ENCODE measurements around the gene RPTOR. TPM values are rescaled to one million over a fixed set of nuclear protein-coding genes. Genes with fewer than 3 reads are reported as not detected.
A peak's percentile ranks its signal among the peaks of the same experiment; 100 is the strongest.

The RPTOR gene
- total RNA-seq, 1 experiment from 2014 or later, result 25.1 TPM

DNA sequence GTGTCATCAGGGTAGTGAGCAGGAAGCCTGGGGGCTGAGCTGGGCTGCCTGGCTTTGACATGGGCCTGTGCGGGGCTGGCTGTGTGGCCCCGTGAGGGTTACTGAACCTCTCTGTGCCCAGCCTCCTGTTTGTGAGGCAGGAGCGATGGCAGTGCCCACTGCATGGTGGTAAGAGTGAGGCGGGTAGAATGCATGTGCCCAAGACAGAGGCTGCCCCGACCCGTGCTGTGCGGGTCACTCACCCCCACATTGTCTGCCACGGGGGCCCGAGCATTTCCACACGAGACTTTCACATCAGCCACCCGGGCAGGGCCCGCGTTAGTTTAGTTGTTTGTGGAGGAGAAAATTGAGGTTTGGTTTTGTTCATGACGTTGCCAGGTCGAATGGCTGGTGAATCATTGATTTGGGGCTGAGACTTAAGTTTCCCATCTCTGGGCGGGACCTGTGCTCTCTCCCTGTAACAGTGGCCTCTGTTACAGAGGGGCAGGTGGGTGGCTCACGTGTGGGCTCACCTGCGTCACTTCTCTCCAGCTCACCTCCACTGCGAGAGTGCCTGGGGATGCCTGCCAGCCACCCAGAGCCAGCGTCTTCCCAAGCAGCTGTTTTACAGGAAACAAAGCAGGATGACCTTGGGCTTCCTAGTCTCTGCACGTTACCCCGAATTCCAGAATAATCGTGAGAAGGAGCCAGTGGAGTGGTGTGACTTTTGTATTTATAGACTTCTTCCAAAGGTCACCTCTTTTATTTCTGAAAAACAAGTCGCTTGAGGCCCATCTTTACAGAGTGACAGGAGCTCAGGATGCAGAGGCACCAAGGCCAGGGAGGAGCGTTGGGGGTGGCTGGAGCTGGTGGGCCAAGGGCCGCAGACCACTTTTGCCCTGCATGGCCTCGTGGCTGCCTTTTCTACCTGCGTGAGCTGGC, 150.6 kb downstream of the RPTOR start:
- H2BK5ac ChIP-seq (ENCODE audit: insufficient read length, low read length), result no peak overlapping the region
- H4K91ac ChIP-seq (ENCODE audit: insufficient read length, low read depth, low read length), result no peak overlapping the region
- H3K56ac ChIP-seq (ENCODE audit: insufficient read length, low read depth, low read length), result no peak overlapping the region
- no peak overlapping the region for H2BK15ac ChIP-seq (ENCODE audit: low read depth, low read length)
- Mint-ChIP-seq H3K27me3 (ENCODE audit: low read depth) (no peaks in the 10 kb centered on the region), H3K9me3 (peaks cover 6 to 9% of the 10 kb centered on the region in 2 experiments), H3K36me3 (ENCODE audit: insufficient read depth in 1 of 3, low read depth in 3 of 3) (peaks cover 5 to 7% (median 6%) of the 10 kb centered on the region in 3 experiments), H3K4me3 (no peak overlapping the region), H3K27ac (peak overlapping the region; percentile 16 to 96 (median 54); a peak in 4 of 7 replicates), H3K4me1 (peaks cover 55 to 59% of the 10 kb centered on the region in 2 experiments)
- TF ChIP-seq, protein P1, sequence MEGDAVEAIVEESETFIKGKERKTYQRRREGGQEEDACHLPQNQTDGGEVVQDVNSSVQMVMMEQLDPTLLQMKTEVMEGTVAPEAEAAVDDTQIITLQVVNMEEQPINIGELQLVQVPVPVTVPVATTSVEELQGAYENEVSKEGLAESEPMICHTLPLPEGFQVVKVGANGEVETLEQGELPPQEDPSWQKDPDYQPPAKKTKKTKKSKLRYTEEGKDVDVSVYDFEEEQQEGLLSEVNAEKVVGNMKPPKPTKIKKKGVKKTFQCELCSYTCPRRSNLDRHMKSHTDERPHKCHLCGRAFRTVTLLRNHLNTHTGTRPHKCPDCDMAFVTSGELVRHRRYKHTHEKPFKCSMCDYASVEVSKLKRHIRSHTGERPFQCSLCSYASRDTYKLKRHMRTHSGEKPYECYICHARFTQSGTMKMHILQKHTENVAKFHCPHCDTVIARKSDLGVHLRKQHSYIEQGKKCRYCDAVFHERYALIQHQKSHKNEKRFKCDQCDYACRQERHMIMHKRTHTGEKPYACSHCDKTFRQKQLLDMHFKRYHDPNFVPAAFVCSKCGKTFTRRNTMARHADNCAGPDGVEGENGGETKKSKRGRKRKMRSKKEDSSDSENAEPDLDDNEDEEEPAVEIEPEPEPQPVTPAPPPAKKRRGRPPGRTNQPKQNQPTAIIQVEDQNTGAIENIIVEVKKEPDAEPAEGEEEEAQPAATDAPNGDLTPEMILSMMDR (conservative IDR thresholded peaks at IDR 0.05), result no peak
- no peak overlapping the region for H2BK12ac ChIP-seq (ENCODE audit: insufficient read length, low read depth, low read length)
- no peaks in the 10 kb centered on the region; the same call in 1 of the 2 replicates for H3K4me1 ChIP-seq (ENCODE audit: insufficient read depth, low read length)
- DNase-seq, result no peak
- peak overlapping the region; percentile 64 for H3K14ac ChIP-seq (ENCODE audit: insufficient read depth, low read length)
- H3K9ac ChIP-seq (ENCODE audit: extremely low read depth, insufficient read length, low read length), result no peak overlapping the region
- H2BK120ac ChIP-seq (ENCODE audit: low read depth, low read length, poor library complexity, severe bottlenecking), result no peak overlapping the region
- no peak overlapping the region for H3K23ac ChIP-seq (ENCODE audit: insufficient read length, low read depth, low read length)
- peak overlapping the region; percentile 3 for H3K18ac ChIP-seq (ENCODE audit: insufficient read length, low read depth, low read length)
- H3K27me3 ChIP-seq (ENCODE audit: insufficient read depth, low read length), result no peaks in the 10 kb centered on the region
- H4K5ac ChIP-seq (ENCODE audit: insufficient read length, low read depth, low read length), result no peak overlapping the region
- H3K79me1 ChIP-seq (ENCODE audit: insufficient read depth, low read depth, low read length, poor library complexity, severe bottlenecking), result no peaks in the 10 kb centered on the region
- peaks cover 4% of the 10 kb centered on the region; the same call in 1 of the 2 replicates for H3K79me2 ChIP-seq (ENCODE audit: insufficient read depth, low read length)
- H3K27ac ChIP-seq (ENCODE audit: insufficient read length, low read depth, low read length), result no peak overlapping the region
- H3T11ph ChIP-seq (ENCODE audit: low read length), result no peak overlapping the region
- no peak overlapping the region for H2BK20ac ChIP-seq (ENCODE audit: low read depth, low read length, poor library complexity, severe bottlenecking)
- peaks cover 2% of the 10 kb centered on the region for H4K20me1 ChIP-seq (ENCODE audit: control insufficient read depth, insufficient read depth, insufficient read length)
- H3K23me2 ChIP-seq (ENCODE audit: insufficient read length, low read depth, low read length, poor library complexity, severe bottlenecking), result no peaks in the 10 kb centered on the region
- H2AFZ ChIP-seq (ENCODE audit: low read length), result no peak overlapping the region
- no peak overlapping the region for H2AK5ac ChIP-seq (ENCODE audit: insufficient read length, low read length)
- H3K4me2 ChIP-seq (ENCODE audit: insufficient read depth, insufficient read length, low read length), result no peak overlapping the region
- no peaks in the 10 kb centered on the region for H3K9me3 ChIP-seq (ENCODE audit: control insufficient read depth, low read depth, low read length)
- H3K4ac ChIP-seq (ENCODE audit: low read depth, low read length), result no peak overlapping the region
- H4K8ac ChIP-seq (replicated peaks; ENCODE audit: insufficient read length, low read depth, low read length), result no peak overlapping the region
- WGBS (ENCODE audit: extremely low coverage, insufficient read length, low lambda C conversion rate), result no CpG with 5 or more reads among the region's 28 CpGs

All from H9 (cell line).